Prostate gland (tissue), 2 donors: Measurements from ENCODE around the gene MITF.

Experiments
- CTCF ChIP-seq, 4 experiments: fragments of 200-600 bp in 2 of 4; fragments of 450-650 bp in 2 of 4; sonication (generic) in 2 of 4; IDR thresholded peaks; 1 replicate in 3 of 4; 2 replicates in 1 of 4; pipeline ENCODE4 v1.5.1; 2016 to 2019; ENCODE audit warnings: antibody characterized with exemption in 4 of 4, mild to moderate bottlenecking in 2 of 4, moderate library complexity in 2 of 4
- POLR2A ChIP-seq: fragments of 450-650 bp; IDR thresholded peaks from one replicate; pipeline ENCODE4 v1.6.1; 2016; ENCODE audit warnings: antibody characterized with exemption, mild to moderate bottlenecking
- POLR2AphosphoS5 ChIP-seq: sonication (generic); formaldehyde crosslinking; IDR thresholded peaks from one replicate; pipeline ENCODE4 v1.6.1; 2017; ENCODE audit warnings: antibody characterized with exemption

- TF ChIP-seq POLR2A (no peak), CTCF (IDR thresholded peaks at IDR 0.05) (no peak), POLR2AphosphoS5 (no peak)
Observed at GRCh38 chr3:69893274-69893673, 154.0 kb downstream of the MITF start.
